ENCODE results near the gene D2HGDH. TPM values are rescaled to one million over a fixed set of nuclear protein-coding genes. Genes with fewer than 3 reads are reported as not detected.

Gene D2HGDH
- total and polyA plus RNA-seq, 2 of the 13 experiments (the other 11 are each of a cell fraction or from before 2014, with no cell fraction given) = 19.2 to 20.3 TPM

GRCh38 chr2:241774419-241775222, 40.2 kb downstream of the D2HGDH start (continued):
- TF ChIP-seq, protein P1, sequence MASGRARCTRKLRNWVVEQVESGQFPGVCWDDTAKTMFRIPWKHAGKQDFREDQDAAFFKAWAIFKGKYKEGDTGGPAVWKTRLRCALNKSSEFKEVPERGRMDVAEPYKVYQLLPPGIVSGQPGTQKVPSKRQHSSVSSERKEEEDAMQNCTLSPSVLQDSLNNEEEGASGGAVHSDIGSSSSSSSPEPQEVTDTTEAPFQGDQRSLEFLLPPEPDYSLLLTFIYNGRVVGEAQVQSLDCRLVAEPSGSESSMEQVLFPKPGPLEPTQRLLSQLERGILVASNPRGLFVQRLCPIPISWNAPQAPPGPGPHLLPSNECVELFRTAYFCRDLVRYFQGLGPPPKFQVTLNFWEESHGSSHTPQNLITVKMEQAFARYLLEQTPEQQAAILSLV (CRISPR knock-in tag; IDR thresholded peaks at IDR 0.05; ENCODE audit: borderline replicate concordance) = no peak
- TF ChIP-seq ZNF124 (CRISPR knock-in tag; IDR thresholded peaks at IDR 0.05) = peak; percentile 31; the same call in 1 of the 2 replicates
- TF ChIP-seq SPEN (CRISPR knock-in tag; IDR thresholded peaks at IDR 0.05; ENCODE audit: low read depth) = no peak
- TF ChIP-seq, protein P2, sequence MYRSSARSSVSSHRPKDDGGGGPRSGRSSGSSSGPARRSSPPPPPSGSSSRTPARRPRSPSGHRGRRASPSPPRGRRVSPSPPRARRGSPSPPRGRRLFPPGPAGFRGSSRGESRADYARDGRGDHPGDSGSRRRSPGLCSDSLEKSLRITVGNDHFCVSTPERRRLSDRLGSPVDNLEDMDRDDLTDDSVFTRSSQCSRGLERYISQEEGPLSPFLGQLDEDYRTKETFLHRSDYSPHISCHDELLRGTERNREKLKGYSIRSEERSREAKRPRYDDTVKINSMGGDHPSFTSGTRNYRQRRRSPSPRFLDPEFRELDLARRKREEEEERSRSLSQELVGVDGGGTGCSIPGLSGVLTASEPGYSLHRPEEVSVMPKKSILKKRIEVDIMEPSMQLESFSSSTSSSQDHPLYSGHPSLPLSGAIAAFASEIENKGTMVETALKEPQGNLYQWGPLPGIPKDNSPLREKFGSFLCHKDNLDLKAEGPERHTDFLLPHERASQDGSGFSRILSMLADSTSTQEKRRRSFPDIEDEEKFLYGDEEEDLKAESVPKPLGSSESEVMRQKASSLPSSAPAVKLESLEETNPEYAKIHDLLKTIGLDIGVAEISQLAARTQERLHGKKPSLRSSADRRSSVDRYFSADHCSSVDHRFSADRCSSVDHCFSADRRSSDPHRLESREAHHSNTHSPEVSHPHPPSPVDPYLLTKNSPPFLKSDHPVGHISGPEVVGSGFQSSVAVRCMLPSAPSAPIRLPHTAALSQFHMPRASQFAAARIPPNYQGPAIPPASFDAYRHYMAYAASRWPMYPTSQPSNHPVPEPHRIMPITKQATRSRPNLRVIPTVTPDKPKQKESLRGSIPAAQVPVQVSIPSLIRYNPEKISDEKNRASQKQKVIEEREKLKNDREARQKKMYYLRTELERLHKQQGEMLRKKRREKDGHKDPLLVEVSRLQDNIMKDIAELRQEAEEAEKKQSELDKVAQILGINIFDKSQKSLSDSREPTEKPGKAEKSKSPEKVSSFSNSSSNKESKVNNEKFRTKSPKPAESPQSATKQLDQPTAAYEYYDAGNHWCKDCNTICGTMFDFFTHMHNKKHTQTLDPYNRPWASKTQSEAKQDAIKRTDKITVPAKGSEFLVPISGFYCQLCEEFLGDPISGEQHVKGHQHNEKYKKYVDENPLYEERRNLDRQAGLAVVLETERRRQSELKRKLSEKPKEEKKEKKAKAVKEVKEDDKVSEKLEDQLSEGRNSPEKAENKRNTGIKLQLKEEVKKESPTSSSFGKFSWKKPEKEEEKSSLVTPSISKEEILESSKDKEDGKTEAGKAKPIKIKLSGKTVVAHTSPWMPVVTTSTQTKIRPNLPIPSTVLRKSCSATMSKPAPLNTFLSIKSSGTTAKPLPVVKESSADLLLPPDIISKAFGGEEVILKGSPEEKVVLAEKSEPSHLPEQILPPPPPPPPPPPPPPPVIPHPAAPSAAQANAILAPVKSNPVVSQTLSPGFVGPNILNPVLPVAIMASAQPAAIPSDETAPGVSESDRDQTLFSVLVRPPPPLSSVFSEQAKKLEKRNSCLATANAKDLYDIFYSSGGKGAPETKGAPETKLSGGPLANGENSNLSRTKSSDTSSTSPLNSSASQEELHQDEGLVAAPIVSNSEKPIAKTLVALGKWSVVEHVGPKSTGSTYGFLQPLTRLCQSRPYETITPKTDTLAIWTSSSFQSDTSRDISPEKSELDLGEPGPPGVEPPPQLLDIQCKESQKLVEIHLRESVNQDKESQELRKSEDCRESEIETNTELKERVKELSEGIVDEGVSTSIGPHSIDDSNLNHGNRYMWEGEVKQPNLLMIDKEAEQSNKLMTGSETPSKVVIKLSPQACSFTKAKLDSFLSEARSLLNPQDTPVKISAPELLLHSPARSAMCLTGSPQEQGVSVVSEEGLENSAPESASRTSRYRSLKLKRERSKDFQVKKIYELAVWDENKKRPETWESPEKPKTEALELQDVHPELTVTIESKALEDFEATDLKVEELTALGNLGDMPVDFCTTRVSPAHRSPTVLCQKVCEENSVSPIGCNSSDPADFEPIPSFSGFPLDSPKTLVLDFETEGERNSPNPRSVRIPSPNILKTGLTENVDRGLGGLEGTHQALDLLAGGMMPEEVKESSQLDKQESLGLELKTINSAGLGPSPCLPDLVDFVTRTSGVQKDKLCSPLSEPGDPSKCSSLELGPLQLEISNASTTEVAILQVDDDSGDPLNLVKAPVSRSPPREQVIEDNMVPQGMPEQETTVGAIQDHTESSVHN (CRISPR knock-in tag; IDR thresholded peaks at IDR 0.05) = 0 out of 2 replicates have a peak, but pooled peaks have one; percentile 5
- peak; percentile 93 for TF ChIP-seq ZNF430 (CRISPR knock-in tag; IDR thresholded peaks at IDR 0.05)
- TF ChIP-seq FOXO1 (CRISPR knock-in tag; IDR thresholded peaks at IDR 0.05) = no peak
- TF ChIP-seq ZNF30 (CRISPR knock-in tag; IDR thresholded peaks at IDR 0.05) = no peak
- no peak for TF ChIP-seq PHB2 (IDR thresholded peaks at IDR 0.05; ENCODE audit: partially characterized antibody)
- 0 out of 2 replicates have a peak, but pooled peaks have one; percentile 9 for TF ChIP-seq ZFP41 (CRISPR knock-in tag; IDR thresholded peaks at IDR 0.05; ENCODE audit: borderline replicate concordance)
- no peak for TF ChIP-seq E2F5 (CRISPR knock-in tag; conservative IDR thresholded peaks at IDR 0.05)
- no peak for TF ChIP-seq SMARCE1 (IDR thresholded peaks at IDR 0.05; ENCODE audit: borderline replicate concordance)
- TF ChIP-seq ZBTB25 (CRISPR knock-in tag; IDR thresholded peaks at IDR 0.05) = no peak
- TF ChIP-seq ZNF296 (CRISPR knock-in tag; conservative IDR thresholded peaks at IDR 0.05) = no peak; the same call in 1 of the 2 replicates
- TF ChIP-seq HMG20B (CRISPR knock-in tag; conservative IDR thresholded peaks at IDR 0.05) = no peak
- TF ChIP-seq MATR3 (CRISPR knock-in tag; IDR thresholded peaks at IDR 0.05) = no peak
- TF ChIP-seq ZSCAN5A (CRISPR knock-in tag; IDR thresholded peaks at IDR 0.05; ENCODE audit: borderline replicate concordance) = no peak

Data from HepG2 (cell line).